SK-N-SH treated with all-trans-retinoic acid at 6 μM for 48 hours (cell line): Measurements from ENCODE around the gene SLAMF8.

ENCODE experiments used
- ATAC-seq: fragments of 200-7000 bp; cut with Tn5 transposase; 3 replicates; pipeline ENCODE4 v1.9.1; 2020; ENCODE audit warnings: mild to moderate bottlenecking, moderate library complexity
- ARNTL ChIP-seq: fragments of 450-650 bp; formaldehyde crosslinking; IDR thresholded peaks from 2 replicates; pipeline ENCODE4 v1.5.0; 2020; ENCODE audit warnings: low read depth, mild to moderate bottlenecking, moderate library complexity, borderline replicate concordance
- BACH2 ChIP-seq: fragments of 250-450 bp; sonication (Bioruptor Pico); IDR thresholded peaks from 2 replicates; pipeline ENCODE4 v1.9.0; 2021; ENCODE audit warnings: mild to moderate bottlenecking, borderline replicate concordance
- CREB5 ChIP-seq: fragments of 250-450 bp; sonication (Bioruptor Pico); IDR thresholded peaks from 2 replicates; pipeline ENCODE4 v1.5.1; 2020; ENCODE audit warnings: low read depth, mild to moderate bottlenecking, moderate library complexity
- ESRRG ChIP-seq: fragments of 250-450 bp; sonication (Bioruptor Pico); IDR thresholded peaks from 2 replicates; pipeline ENCODE4 v1.6.1; 2021; ENCODE audit warnings: mild to moderate bottlenecking
- GLIS3 ChIP-seq: fragments of 250-450 bp; sonication (Bioruptor Pico); IDR thresholded peaks from 2 replicates; pipeline ENCODE4 v1.5.0; 2020; ENCODE audit warnings: mild to moderate bottlenecking, moderate library complexity
- ISL1 ChIP-seq: fragments of 250-450 bp; sonication (Bioruptor Pico); IDR thresholded peaks from 2 replicates; pipeline ENCODE4 v2.1.2; 2022; ENCODE audit warnings: mild to moderate bottlenecking, moderate library complexity
- OSR1 ChIP-seq: fragments of 250-450 bp; sonication (Bioruptor Pico); IDR thresholded peaks from 2 replicates; pipeline ENCODE4 v1.8.0; 2022; ENCODE audit warnings: moderate library complexity, mild to moderate bottlenecking, inconsistent platforms
- PATZ1 ChIP-seq: fragments of 250-450 bp; sonication (Bioruptor Pico); IDR thresholded peaks from 2 replicates; pipeline ENCODE4 v1.8.0; 2020; ENCODE audit warnings: mild to moderate bottlenecking, moderate library complexity, borderline replicate concordance
- POU6F1 ChIP-seq: fragments of 250-450 bp; sonication (Bioruptor Pico); IDR thresholded peaks from 2 replicates; pipeline ENCODE4 v1.8.0; 2021; ENCODE audit warnings: low read depth, mild to moderate bottlenecking, moderate library complexity, borderline replicate concordance
- PPARA ChIP-seq: fragments of 250-450 bp; sonication (Bioruptor Pico); IDR thresholded peaks from 2 replicates; pipeline ENCODE4 v1.5.0; 2020; ENCODE audit warnings: mild to moderate bottlenecking, borderline replicate concordance
- RARB ChIP-seq: fragments of 250-450 bp; sonication (Bioruptor Pico); IDR thresholded peaks from 2 replicates; pipeline ENCODE4 v1.8.0; 2021; ENCODE audit warnings: mild to moderate bottlenecking, moderate library complexity
- SNAI2 ChIP-seq: fragments of 250-450 bp; sonication (Bioruptor Pico); IDR thresholded peaks from 2 replicates; pipeline ENCODE4 v1.5.0; 2020; ENCODE audit warnings: mild to moderate bottlenecking, moderate library complexity
- TCF4 ChIP-seq: fragments of 250-450 bp; sonication (Bioruptor Pico); IDR thresholded peaks from 2 replicates; pipeline ENCODE4 v1.8.0; 2021; ENCODE audit warnings: mild to moderate bottlenecking, moderate library complexity, borderline replicate concordance
- TOX ChIP-seq: fragments of 250-450 bp; sonication (Bioruptor Pico); IDR thresholded peaks from 2 replicates; pipeline ENCODE4 v1.8.0; 2021; ENCODE audit warnings: mild to moderate bottlenecking, moderate library complexity, borderline replicate concordance
- ZC3H10 ChIP-seq: fragments of 250-450 bp; sonication (Bioruptor Pico); IDR thresholded peaks from 2 replicates; pipeline ENCODE4 v1.5.1; 2021; ENCODE audit warnings: mild to moderate bottlenecking, moderate library complexity
- ZFP3 ChIP-seq: fragments of 250-450 bp; sonication (Bioruptor Pico); IDR thresholded peaks from 2 replicates; pipeline ENCODE4 v1.5.0; 2020; ENCODE audit warnings: mild to moderate bottlenecking, moderate library complexity
- ZFP30 ChIP-seq: fragments of 450-650 bp; formaldehyde crosslinking; IDR thresholded peaks from 2 replicates; pipeline ENCODE4 v1.5.0; 2022; ENCODE audit warnings: mild to moderate bottlenecking, moderate library complexity
- ZNF565 ChIP-seq: fragments of 450-650 bp; formaldehyde crosslinking; conservative IDR thresholded peaks from 2 replicates; pipeline ENCODE4 v1.5.0; 2020; ENCODE audit warnings: low read depth, mild to moderate bottlenecking, moderate library complexity
- ZNF70 ChIP-seq: fragments of 450-650 bp; formaldehyde crosslinking; IDR thresholded peaks from 2 replicates; pipeline ENCODE4 v1.5.0; 2020; ENCODE audit warnings: mild to moderate bottlenecking, moderate library complexity
- ZNF8 ChIP-seq: fragments of 450-650 bp; formaldehyde crosslinking; IDR thresholded peaks from 2 replicates; pipeline ENCODE4 v1.5.0; 2020; ENCODE audit warnings: mild to moderate bottlenecking, moderate library complexity

Gene SLAMF8

GRCh38 chr1:159780583-159781582, 45.8 kb upstream of the SLAMF8 start, which contains the start of gene DUSP23:
DUSP23 (plus strand) TSS chr1:159780962; CDS start chr1:159781101, 139 bp downstream.
- peak; percentile 99 for ATAC-seq
- no peak for TF ChIP-seq TCF4 (CRISPR knock-in tag)
- no peak for TF ChIP-seq BACH2 (CRISPR knock-in tag)
- no peak for TF ChIP-seq OSR1 (CRISPR knock-in tag)
- no peak for TF ChIP-seq ZNF565 (CRISPR knock-in tag)
- TF ChIP-seq GLIS3, result no peak
- no peak for TF ChIP-seq POU6F1 (CRISPR knock-in tag)
- no peak for TF ChIP-seq PATZ1 (CRISPR knock-in tag)
- TF ChIP-seq PPARA (CRISPR knock-in tag), result no peak
- no peak for TF ChIP-seq ISL1 (CRISPR knock-in tag)
- TF ChIP-seq ZNF8 (CRISPR knock-in tag), result no peak
- no peak for TF ChIP-seq TOX (CRISPR knock-in tag)
- no peak for TF ChIP-seq SNAI2
- no peak for TF ChIP-seq ZFP30
- no peak for TF ChIP-seq RARB (CRISPR knock-in tag)
- no peak for TF ChIP-seq ZFP3 (CRISPR knock-in tag)

DNA sequence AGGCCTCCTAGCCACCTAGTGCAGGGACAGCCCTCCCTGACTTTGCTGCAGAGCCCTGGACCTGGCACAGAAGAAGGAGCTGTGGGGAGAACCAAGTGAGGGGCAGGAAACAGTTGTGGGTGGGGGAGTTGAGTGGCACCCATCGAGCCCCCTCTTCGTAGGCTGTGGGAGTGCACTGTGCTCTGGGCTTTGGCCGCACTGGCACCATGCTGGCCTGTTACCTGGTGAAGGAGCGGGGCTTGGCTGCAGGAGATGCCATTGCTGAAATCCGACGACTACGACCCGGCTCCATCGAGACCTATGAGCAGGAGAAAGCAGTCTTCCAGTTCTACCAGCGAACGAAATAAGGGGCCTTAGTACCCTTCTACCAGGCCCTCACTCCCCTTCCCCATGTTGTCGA, 44.7 kb upstream of the SLAMF8 start:
- no peak for ATAC-seq
- TF ChIP-seq ZFP3 (CRISPR knock-in tag) (no peak), BACH2 (CRISPR knock-in tag) (no peak), ZC3H10 (CRISPR knock-in tag) (no peak), ZNF565 (CRISPR knock-in tag) (no peak)

GRCh38 chr1:159783724-159784123, 42.9 kb upstream of the SLAMF8 start:
- TF ChIP-seq TCF4 (CRISPR knock-in tag), result no peak
- no peak for TF ChIP-seq ESRRG (CRISPR knock-in tag)
- no peak for TF ChIP-seq ZFP30
- no peak for TF ChIP-seq POU6F1 (CRISPR knock-in tag)
- no peak for TF ChIP-seq ZNF70 (CRISPR knock-in tag)
- TF ChIP-seq CREB5 (CRISPR knock-in tag), result no peak
- no peak for TF ChIP-seq PPARA (CRISPR knock-in tag)
- TF ChIP-seq ARNTL, result no peak
- TF ChIP-seq ZC3H10 (CRISPR knock-in tag), result no peak
- no peak for TF ChIP-seq PATZ1 (CRISPR knock-in tag)
- ATAC-seq, result no peak
